ENCODE measurements around the gene MATN3. TPM values are rescaled to one million over a fixed set of nuclear protein-coding genes. Genes with fewer than 3 reads are reported as not detected.
A peak's percentile ranks its signal among the peaks of the same experiment; 100 is the strongest.

MATN3 gene
- total and polyA plus RNA-seq, 2 of the 8 experiments (the other 6 are each of a cell fraction or from before 2014, with no cell fraction given), result 3.0 to 9.9 TPM

DNA sequence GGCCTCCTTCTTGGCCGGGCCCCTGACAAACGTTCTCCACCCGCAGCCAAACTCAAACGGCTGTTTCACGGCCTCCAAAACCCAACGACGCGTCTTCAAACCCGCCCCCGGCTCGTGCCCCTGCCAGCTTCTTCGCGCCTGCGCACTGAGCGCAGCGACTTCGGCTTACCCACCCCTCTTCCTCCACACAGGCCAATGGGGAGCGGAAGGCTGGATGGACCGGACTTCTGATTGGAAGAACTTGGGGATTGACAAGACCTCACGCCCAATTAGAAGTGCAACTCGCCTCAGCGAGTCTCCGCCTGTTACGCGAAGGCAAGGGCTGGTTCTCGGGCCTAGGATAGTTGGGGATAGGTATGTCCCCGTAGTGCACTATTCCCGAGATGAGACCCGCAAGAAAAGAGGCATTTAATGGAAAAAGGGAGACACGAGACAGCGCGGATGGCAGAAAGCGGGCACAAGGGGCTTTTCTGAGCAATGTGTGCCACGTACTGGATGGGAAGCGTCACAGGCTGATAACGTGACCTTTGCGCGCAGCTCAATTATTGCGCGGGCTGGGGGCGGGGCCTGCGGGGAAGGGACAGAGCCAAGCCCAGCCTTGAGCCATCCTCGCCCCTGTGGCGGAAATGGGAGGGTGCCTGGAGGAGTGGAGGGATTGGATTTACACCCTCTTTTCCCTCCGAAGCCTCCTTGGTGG is 39.2 kb upstream of the MATN3 start, which contains the start of gene LAPTM4A (continued):
- TF ChIP-seq RNF2 (IDR thresholded peaks at IDR 0.05; ENCODE audit: borderline replicate concordance, low read depth, low read length, missing control alignments, poor library complexity, severe bottlenecking) (no peak), BRCA1 (IDR thresholded peaks at IDR 0.05; ENCODE audit: low read depth, low read length) (no peak), KDM4A (IDR thresholded peaks at IDR 0.05; ENCODE audit: low read depth, low read length, severe bottlenecking) (peak; percentile 62), RBBP5 (IDR thresholded peaks at IDR 0.05; ENCODE audit: borderline replicate concordance, low read depth, low read length) (peak; percentile 89), NRF1 (IDR thresholded peaks at IDR 0.05; ENCODE audit: low read depth, low read length) (peak; percentile 84), CEBPB (IDR thresholded peaks at IDR 0.05; ENCODE audit: low read depth, low read length) (0 out of 2 replicates have a peak, but pooled peaks have one; percentile 15), SIRT6 (IDR thresholded peaks at IDR 0.05; ENCODE audit: low read length) (no peak), SP1 (IDR thresholded peaks at IDR 0.05; ENCODE audit: low read depth, low read length) (peak; percentile 98), POLR2A (IDR thresholded peaks at IDR 0.05; ENCODE audit: control extremely low read depth in 1 of 2, low read depth in 2 of 2, low read length in 2 of 2) (peak; percentile 78 to 79), RFX5 (IDR thresholded peaks at IDR 0.05; ENCODE audit: borderline replicate concordance, low read depth, low read length) (no peak), TAF1 (IDR thresholded peaks at IDR 0.05; ENCODE audit: low read depth, low read length) (peak; percentile 83), RXRA (IDR thresholded peaks at IDR 0.05; ENCODE audit: insufficient read depth, low read depth, low read length) (no peak), BACH1 (IDR thresholded peaks at IDR 0.05; ENCODE audit: low read length) (no peak), SIN3A (conservative IDR thresholded peaks at IDR 0.05 in 1 of 2, IDR thresholded peaks at IDR 0.05 in 1 of 2; ENCODE audit: low read depth in 1 of 2, low read length in 2 of 2) (peak in 1 of 2 experiments; percentile 75; a peak in 2 of 4 replicates), TBP (IDR thresholded peaks at IDR 0.05; ENCODE audit: low read depth, low read length) (peak; percentile 63), SAP30 (IDR thresholded peaks at IDR 0.05; ENCODE audit: insufficient read depth, insufficient replicate concordance, low read length) (no peak), TEAD4 (IDR thresholded peaks at IDR 0.05; ENCODE audit: low read depth, low read length) (no peak), CHD2 (IDR thresholded peaks at IDR 0.05; ENCODE audit: low read length) (peak; percentile 92), SIX5 (IDR thresholded peaks at IDR 0.05; ENCODE audit: low read depth, low read length) (no peak), SP2 (IDR thresholded peaks at IDR 0.05; ENCODE audit: low read length) (peak; percentile 86), JUND (IDR thresholded peaks at IDR 0.05; ENCODE audit: low read length) (0 out of 2 replicates have a peak, but pooled peaks have one; percentile 17)
- TF ChIP-seq, protein P1, sequence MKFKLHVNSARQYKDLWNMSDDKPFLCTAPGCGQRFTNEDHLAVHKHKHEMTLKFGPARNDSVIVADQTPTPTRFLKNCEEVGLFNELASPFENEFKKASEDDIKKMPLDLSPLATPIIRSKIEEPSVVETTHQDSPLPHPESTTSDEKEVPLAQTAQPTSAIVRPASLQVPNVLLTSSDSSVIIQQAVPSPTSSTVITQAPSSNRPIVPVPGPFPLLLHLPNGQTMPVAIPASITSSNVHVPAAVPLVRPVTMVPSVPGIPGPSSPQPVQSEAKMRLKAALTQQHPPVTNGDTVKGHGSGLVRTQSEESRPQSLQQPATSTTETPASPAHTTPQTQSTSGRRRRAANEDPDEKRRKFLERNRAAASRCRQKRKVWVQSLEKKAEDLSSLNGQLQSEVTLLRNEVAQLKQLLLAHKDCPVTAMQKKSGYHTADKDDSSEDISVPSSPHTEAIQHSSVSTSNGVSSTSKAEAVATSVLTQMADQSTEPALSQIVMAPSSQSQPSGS (IDR thresholded peaks at IDR 0.05; ENCODE audit: low read length), result peak; percentile 63; the same call in 1 of the 2 replicates
- TF ChIP-seq, protein P2, sequence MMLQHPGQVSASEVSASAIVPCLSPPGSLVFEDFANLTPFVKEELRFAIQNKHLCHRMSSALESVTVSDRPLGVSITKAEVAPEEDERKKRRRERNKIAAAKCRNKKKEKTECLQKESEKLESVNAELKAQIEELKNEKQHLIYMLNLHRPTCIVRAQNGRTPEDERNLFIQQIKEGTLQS (IDR thresholded peaks at IDR 0.05; ENCODE audit: insufficient read depth, low read depth, low read length), result no peak

All from H1 (cell line).